WTC11 (cell line): ENCODE measurements around the gene STOM.

Experiments used
- ATF1 ChIP-seq: sonication (generic); formaldehyde crosslinking; IDR thresholded peaks from 2 replicates; pipeline ENCODE4 v1.8.1; 2023; ENCODE audit warnings: mild to moderate bottlenecking, moderate library complexity, missing genetic modification reagents
- ESRRA ChIP-seq: sonication (generic); formaldehyde crosslinking; IDR thresholded peaks from 2 replicates; pipeline ENCODE4 v1.8.1; 2022; ENCODE audit warnings: mild to moderate bottlenecking, missing genetic modification reagents, borderline replicate concordance
- HMGA2 ChIP-seq: fragments of 250-450 bp; sonication (Bioruptor Pico); IDR thresholded peaks from 2 replicates; pipeline ENCODE4 v1.4.0; 2021; ENCODE audit warnings: mild to moderate bottlenecking, moderate library complexity
- MYBL2 ChIP-seq: sonication (generic); formaldehyde crosslinking; IDR thresholded peaks from 2 replicates; pipeline ENCODE4 v1.8.1; 2023; ENCODE audit warnings: mild to moderate bottlenecking, moderate library complexity, missing genetic modification reagents
- NR3C1 ChIP-seq: sonication (generic); formaldehyde crosslinking; conservative IDR thresholded peaks from 2 replicates; pipeline ENCODE4 v1.8.1; 2023; ENCODE audit warnings: low read depth, mild to moderate bottlenecking, missing genetic modification reagents
- TF ChIP-seq, protein P1 (sequence below): fragments of 200-600 bp; IDR thresholded peaks from 2 replicates; pipeline ENCODE4 v1.8.0; 2022; ENCODE audit warnings: antibody characterized with exemption
- TF ChIP-seq, protein P2 (sequence below): sonication (generic); formaldehyde crosslinking; IDR thresholded peaks from 2 replicates; pipeline ENCODE4 v1.8.1; 2022; ENCODE audit warnings: low read depth, mild to moderate bottlenecking, moderate library complexity, missing genetic modification reagents, borderline replicate concordance
- TF ChIP-seq, protein P3 (sequence below): fragments of 250-450 bp; sonication (Bioruptor Pico); IDR thresholded peaks from 2 replicates; pipeline ENCODE4 v1.9.0; 2021; ENCODE audit warnings: mild to moderate bottlenecking, borderline replicate concordance
- TF ChIP-seq, protein P4 (sequence below): sonication (generic); formaldehyde crosslinking; IDR thresholded peaks from 2 replicates; pipeline ENCODE4 v1.8.0; 2022; ENCODE audit warnings: mild to moderate bottlenecking, missing genetic modification reagents
- TF ChIP-seq, protein P5 (sequence below): sonication (generic); formaldehyde crosslinking; conservative IDR thresholded peaks from 2 replicates; pipeline ENCODE4 v1.8.1; 2023; ENCODE audit warnings: mild to moderate bottlenecking, low read depth, missing genetic modification reagents, moderate library complexity

DNA sequence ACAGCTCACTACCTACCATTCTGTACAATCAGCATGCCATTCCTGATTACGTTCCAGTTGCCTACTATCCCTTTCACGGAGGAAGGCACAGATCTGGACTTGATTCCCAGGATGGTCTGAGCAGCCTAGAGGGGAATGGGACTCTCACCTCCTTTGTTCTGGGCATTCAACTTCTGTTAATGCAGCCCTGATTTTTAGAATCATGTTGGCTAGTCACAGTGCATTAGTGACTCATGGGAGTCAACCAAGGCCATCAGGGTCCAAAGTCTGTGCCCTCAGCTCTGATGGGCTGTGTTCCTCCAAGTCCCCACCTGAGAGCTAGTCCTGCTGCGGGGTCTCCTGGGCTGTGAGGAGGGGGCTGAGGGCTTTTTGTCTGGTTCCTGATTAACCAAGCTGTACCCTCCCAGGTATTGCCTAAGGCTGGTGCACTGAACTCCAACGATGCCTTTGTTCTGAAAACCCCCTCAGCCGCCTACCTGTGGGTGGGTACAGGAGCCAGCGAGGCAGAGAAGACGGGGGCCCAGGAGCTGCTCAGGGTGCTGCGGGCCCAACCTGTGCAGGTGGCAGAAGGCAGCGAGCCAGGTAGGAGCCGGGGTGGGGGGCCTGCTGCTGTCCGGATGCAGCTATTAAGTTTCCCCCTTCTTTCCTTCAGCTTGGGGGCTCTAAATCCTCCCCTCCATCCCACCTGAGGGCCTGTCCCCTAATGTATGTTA is 43.0 kb downstream of the STOM start:
- TF ChIP-seq ESRRA: no peak
- TF ChIP-seq ATF1 (CRISPR knock-in tag): no peak
- TF ChIP-seq, protein P1, sequence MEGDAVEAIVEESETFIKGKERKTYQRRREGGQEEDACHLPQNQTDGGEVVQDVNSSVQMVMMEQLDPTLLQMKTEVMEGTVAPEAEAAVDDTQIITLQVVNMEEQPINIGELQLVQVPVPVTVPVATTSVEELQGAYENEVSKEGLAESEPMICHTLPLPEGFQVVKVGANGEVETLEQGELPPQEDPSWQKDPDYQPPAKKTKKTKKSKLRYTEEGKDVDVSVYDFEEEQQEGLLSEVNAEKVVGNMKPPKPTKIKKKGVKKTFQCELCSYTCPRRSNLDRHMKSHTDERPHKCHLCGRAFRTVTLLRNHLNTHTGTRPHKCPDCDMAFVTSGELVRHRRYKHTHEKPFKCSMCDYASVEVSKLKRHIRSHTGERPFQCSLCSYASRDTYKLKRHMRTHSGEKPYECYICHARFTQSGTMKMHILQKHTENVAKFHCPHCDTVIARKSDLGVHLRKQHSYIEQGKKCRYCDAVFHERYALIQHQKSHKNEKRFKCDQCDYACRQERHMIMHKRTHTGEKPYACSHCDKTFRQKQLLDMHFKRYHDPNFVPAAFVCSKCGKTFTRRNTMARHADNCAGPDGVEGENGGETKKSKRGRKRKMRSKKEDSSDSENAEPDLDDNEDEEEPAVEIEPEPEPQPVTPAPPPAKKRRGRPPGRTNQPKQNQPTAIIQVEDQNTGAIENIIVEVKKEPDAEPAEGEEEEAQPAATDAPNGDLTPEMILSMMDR: no peak
- TF ChIP-seq, protein P2, sequence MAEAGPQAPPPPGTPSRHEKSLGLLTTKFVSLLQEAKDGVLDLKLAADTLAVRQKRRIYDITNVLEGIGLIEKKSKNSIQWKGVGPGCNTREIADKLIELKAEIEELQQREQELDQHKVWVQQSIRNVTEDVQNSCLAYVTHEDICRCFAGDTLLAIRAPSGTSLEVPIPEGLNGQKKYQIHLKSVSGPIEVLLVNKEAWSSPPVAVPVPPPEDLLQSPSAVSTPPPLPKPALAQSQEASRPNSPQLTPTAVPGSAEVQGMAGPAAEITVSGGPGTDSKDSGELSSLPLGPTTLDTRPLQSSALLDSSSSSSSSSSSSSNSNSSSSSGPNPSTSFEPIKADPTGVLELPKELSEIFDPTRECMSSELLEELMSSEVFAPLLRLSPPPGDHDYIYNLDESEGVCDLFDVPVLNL: no peak
- TF ChIP-seq, protein P3, sequence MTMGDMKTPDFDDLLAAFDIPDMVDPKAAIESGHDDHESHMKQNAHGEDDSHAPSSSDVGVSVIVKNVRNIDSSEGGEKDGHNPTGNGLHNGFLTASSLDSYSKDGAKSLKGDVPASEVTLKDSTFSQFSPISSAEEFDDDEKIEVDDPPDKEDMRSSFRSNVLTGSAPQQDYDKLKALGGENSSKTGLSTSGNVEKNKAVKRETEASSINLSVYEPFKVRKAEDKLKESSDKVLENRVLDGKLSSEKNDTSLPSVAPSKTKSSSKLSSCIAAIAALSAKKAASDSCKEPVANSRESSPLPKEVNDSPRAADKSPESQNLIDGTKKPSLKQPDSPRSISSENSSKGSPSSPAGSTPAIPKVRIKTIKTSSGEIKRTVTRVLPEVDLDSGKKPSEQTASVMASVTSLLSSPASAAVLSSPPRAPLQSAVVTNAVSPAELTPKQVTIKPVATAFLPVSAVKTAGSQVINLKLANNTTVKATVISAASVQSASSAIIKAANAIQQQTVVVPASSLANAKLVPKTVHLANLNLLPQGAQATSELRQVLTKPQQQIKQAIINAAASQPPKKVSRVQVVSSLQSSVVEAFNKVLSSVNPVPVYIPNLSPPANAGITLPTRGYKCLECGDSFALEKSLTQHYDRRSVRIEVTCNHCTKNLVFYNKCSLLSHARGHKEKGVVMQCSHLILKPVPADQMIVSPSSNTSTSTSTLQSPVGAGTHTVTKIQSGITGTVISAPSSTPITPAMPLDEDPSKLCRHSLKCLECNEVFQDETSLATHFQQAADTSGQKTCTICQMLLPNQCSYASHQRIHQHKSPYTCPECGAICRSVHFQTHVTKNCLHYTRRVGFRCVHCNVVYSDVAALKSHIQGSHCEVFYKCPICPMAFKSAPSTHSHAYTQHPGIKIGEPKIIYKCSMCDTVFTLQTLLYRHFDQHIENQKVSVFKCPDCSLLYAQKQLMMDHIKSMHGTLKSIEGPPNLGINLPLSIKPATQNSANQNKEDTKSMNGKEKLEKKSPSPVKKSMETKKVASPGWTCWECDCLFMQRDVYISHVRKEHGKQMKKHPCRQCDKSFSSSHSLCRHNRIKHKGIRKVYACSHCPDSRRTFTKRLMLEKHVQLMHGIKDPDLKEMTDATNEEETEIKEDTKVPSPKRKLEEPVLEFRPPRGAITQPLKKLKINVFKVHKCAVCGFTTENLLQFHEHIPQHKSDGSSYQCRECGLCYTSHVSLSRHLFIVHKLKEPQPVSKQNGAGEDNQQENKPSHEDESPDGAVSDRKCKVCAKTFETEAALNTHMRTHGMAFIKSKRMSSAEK (CRISPR knock-in tag): no peak
- TF ChIP-seq, protein P4, sequence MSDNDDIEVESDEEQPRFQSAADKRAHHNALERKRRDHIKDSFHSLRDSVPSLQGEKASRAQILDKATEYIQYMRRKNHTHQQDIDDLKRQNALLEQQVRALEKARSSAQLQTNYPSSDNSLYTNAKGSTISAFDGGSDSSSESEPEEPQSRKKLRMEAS (CRISPR knock-in tag): no peak
- no peak for TF ChIP-seq HMGA2
- no peak for TF ChIP-seq MYBL2 (CRISPR knock-in tag)
- TF ChIP-seq, protein P5, sequence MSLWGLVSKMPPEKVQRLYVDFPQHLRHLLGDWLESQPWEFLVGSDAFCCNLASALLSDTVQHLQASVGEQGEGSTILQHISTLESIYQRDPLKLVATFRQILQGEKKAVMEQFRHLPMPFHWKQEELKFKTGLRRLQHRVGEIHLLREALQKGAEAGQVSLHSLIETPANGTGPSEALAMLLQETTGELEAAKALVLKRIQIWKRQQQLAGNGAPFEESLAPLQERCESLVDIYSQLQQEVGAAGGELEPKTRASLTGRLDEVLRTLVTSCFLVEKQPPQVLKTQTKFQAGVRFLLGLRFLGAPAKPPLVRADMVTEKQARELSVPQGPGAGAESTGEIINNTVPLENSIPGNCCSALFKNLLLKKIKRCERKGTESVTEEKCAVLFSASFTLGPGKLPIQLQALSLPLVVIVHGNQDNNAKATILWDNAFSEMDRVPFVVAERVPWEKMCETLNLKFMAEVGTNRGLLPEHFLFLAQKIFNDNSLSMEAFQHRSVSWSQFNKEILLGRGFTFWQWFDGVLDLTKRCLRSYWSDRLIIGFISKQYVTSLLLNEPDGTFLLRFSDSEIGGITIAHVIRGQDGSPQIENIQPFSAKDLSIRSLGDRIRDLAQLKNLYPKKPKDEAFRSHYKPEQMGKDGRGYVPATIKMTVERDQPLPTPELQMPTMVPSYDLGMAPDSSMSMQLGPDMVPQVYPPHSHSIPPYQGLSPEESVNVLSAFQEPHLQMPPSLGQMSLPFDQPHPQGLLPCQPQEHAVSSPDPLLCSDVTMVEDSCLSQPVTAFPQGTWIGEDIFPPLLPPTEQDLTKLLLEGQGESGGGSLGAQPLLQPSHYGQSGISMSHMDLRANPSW (CRISPR knock-in tag): no peak
- no peak for TF ChIP-seq NR3C1 (CRISPR knock-in tag)
